ENCODE results near the gene TRAPPC3L. TPM values are rescaled to one million over a fixed set of nuclear protein-coding genes. Genes with fewer than 3 reads are reported as not detected.
"Not testable (repeated sequence)": the region's sequence is repeated elsewhere in the genome, so short reads cannot be mapped to it uniquely, and the experiment has no call there.

The TRAPPC3L gene
- total RNA-seq, 1 donor from 2014 or later = 0.22 TPM

DNA sequence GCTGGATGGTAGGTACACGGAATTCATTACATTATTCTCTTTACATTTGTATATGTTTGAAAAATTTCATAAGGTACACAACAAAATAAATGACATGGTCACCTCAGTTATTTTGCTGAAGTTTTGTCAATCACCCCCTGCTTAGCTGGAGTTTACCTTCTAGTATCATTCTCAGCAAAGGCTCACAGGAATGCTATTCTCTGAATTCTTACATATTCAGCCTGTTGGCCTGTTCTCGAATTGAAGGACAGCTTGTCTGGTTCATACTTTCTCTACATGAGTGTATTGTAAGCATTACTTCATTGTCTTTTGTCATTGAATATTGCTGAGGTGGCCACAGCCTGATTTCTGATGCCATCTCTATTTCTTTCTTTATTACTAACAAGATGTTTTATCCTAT, 21.2 kb downstream of the TRAPPC3L start:
- intact Hi-C loops (cut with DNase I) = no loop called here
- no peak for ATAC-seq
- no peak for DNase-seq (ENCODE audit: low spot score)

DNA sequence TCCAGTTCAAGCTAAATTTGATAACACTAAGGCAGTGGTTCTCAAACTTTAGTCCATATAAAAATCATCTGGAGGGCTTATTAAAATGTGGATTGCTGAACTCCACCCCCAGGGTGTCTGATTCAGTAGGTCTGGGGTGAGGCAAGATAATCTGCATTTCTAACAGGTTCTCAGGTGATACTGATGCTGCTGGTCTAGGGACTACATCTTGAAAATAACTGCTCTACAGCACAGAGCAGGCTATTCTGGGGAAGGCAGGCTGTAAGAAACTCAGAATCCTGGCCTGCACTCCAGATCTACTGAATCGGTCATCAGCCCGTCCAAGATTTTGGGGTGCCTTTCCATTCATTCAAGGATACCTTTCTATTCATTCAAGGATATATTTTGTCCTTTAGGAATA, 22.6 kb downstream of the TRAPPC3L start:
- intact Hi-C loops (cut with DNase I) = no loop called here
- ATAC-seq = no peak
- no peak for DNase-seq (ENCODE audit: low spot score)

DNA sequence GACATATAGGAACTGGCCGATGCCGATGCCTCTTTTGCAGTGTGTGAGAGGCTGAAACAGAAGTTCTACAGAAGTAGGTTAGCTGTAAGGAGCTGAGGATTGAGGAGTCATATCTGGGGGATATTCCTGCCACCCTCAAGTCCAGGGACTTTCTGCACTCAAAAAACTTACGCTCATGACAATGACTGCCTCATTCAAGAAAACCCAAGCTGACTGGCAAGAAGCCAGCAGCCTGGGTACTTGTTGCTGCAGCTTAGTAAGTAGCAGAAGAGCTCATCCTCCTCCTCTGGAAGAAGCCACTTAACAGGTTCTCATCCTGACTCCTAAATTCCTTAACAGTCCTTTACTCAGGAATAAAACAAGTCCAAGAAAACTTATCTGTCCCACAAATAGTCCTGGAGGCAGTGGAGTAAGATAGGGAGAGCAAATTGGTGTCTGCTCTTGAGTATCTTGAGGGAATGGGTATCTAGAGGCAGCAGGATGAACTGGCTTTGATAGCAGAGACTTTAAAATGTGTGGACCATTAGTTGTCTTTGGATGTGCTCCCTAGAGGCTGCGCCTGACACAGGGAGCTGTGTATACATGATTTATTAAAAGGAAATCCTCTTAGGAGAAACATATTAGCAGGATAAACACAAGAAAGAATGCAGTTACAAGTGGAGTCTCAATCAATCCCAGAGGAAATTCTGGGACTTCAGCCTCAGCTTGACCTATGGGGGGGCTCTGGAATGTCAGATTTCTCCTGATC, 26.7 kb downstream of the TRAPPC3L start:
- no peak for ATAC-seq
- no peak for DNase-seq (ENCODE audit: low spot score)
- intact Hi-C loops (cut with DNase I) = no loop called here

DNA sequence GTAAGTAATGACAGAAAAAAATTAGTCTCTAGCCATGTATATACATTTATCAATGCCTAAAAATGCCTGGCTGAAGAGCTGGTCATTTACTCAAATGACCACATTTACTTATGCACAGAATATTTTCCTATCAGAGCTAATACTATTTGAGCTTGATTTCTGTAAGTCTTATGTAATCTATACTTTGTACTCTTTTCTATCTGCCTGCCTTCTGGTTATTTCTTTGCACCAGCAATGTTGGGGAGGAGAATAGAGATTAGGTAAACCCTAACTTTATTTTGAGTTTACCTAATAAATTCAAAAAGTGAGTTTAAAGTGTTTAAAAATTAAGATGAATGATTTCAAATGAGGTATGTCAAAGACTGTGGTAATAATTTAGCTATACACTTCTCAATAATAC, 30.3 kb downstream of the TRAPPC3L start:
- no peak for DNase-seq (ENCODE audit: low spot score)
- intact Hi-C loops (cut with DNase I) = no loop called here
- ATAC-seq = no peak

GRCh38 chr6:116514111-116514510, 31.4 kb downstream of the TRAPPC3L start:
- ATAC-seq (no peak), DNase-seq (ENCODE audit: low spot score) (no peak)
- intact Hi-C loops (cut with DNase I) = no loop called here

DNA sequence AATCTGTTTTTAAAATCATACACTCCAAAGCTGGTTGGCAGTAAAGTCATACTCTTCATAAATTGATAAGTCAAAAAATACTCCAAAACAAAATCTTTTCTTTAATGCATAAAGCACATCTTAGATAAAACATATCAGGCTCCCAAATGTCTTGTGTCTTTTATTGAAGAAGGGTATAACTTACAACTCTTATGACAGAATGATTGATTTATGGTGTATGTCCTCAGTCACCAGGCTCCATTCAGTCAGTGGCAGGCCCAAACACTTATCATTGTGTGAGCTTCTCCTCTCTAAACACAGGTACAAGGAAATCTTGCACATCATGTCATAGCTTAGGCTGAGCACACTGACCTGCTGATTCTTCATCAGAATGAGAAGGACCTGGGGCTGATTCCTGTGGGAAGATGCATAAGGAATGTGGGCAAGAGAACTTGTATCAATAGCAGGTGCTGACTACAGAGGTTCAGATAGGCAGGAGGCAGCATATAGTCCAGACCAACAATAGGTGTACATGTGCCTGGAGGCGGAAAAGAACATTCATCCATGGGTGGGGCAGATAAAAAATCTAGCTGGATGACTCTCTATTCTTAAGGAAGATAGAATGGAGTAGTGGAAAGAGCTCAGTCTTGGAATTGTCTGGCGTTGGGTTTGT, 32.1 kb downstream of the TRAPPC3L start:
- ATAC-seq = no peak
- no peak for DNase-seq (ENCODE audit: low spot score)
- intact Hi-C loops (cut with DNase I) = no loop called here

DNA sequence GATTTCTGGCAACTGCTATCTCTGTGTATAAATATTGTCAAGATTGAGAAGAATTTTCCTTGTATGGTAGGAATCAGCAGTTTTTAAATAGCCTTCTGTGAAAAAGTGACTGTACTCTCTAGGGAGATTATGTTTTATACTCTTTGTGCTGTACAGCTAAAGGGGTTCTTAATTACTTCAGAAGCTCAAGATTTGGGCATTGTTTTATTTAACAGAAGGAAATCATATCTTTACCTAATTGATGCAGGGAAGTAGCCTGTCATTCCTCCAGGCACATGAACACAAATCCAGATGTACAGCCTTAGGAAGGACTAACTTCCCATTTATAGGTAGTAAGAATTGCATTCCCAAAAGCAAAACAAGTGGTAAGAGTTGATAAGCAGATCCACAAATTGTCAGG, 32.8 kb downstream of the TRAPPC3L start:
- no peak for DNase-seq (ENCODE audit: low spot score)
- no peak for ATAC-seq
- intact Hi-C loops (cut with DNase I) = no loop called here

- ATAC-seq (peak; percentile 61), DNase-seq (ENCODE audit: low spot score) (no peak)
- intact Hi-C loops (cut with DNase I) = no loop called here
These were observed 33.3 kb downstream of the TRAPPC3L start for GRCh38 chr6:116512111-116512559.

DNA sequence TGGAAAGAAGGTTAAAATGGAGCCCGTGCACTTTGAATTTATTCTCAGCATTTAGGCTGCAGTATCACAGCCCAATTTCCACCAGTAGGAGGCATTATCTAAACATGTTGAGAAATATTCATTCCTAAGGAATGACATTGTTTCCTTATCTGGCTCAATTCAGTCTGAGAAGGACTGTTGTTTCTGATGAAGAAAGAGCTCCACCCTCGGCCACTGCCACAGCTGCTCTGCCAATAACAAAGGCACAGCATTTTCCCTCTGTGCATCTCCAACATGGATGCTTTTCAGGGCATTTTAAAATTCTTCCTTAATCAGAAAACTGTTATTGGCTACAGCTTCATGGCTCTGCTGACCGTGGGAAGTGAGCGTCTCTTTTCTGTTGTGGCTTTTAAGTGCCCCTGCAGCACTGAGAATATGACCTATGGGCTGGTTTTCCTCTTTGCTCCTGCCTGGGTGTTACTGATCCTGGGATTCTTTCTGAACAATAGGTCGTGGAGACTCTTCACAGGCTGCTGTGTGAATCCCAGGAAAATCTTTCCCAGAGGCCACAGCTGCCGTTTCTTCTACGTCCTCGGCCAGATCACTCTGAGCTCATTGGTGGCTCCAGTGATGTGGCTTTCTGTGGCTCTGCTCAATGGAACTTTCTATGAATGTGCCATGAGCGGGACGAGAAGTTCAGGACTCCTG, 33.9 kb downstream of the TRAPPC3L start, which contains the start of gene CALHM5:
Gene CALHM5, plus strand, starts transcription at position 216 of the 687 bp plus-strand sequence. Its CDS starts 58 bp downstream, at position 274.
- intact Hi-C loops (cut with DNase I) = no loop called here
- DNase-seq (ENCODE audit: low spot score) (peak; percentile 62), ATAC-seq (peak; percentile 96)

GRCh38 chr6:116508527-116508926, 37.0 kb downstream of the TRAPPC3L start:
- intact Hi-C loops (cut with DNase I) = no loop called here
- DNase-seq (ENCODE audit: low spot score) (no peak), ATAC-seq (no peak)

- ATAC-seq = no peak
- DNase-seq (ENCODE audit: low spot score) = no peak
- intact Hi-C loops (cut with DNase I) = no loop called here
These were observed 38.2 kb downstream of the TRAPPC3L start for GRCh38 chr6:116507324-116507723.

DNA sequence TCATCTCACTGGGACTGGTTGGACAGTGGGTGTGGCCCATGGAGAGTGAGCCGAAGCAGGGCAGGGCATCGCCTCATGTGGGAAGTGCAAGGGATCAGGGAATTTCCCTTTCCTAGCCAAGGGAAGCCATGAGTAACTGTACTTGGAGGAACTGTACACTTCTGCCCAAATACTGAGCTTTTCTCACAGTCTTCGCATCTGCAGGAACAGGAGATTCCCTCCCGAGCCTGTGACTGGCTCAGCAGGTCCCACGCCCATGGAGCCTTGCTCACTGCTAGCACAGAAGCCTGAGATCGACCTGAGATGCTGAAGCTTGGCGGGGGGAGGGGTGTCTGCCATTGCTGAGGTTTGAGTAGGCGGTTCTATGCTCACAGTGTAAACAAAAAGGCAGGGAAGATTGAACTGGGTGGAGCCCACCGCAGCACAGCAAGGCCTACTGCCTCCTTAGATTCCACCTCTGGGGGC, 44.5 kb downstream of the TRAPPC3L start:
- intact Hi-C loops (cut with DNase I) = no loop called here
- no peak for ATAC-seq
- DNase-seq (ENCODE audit: low spot score) = no peak

DNA sequence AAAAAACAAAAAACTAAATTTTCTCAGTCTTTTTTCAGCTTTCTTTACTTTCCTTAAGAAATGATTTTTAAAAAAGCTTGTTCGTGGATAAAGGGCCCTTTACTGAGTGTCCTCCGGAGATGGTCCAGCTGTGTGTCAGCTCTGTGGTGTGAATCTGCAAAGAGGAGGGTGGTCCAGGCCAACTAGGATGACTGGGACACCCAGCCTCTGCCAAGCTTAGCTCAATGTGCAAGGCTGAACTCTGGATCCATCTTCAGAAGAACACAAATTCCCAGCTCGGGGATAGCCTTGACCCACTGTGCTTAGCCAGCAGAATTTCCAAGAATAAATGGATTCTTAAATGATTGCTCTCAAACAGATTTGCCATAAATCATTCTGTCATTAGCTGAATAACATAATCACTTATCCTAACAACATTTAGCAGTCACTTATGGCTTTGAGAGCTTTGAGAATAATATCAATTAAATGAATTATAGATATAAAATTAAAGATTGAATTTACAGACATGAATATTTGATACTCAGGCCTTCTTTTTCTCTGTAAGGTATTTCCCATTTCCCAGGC, 48.3 kb downstream of the TRAPPC3L start:
- intact Hi-C loops (cut with DNase I) = no loop called here
- ATAC-seq (peak; percentile 62), DNase-seq (ENCODE audit: low spot score) (no peak)

DNA sequence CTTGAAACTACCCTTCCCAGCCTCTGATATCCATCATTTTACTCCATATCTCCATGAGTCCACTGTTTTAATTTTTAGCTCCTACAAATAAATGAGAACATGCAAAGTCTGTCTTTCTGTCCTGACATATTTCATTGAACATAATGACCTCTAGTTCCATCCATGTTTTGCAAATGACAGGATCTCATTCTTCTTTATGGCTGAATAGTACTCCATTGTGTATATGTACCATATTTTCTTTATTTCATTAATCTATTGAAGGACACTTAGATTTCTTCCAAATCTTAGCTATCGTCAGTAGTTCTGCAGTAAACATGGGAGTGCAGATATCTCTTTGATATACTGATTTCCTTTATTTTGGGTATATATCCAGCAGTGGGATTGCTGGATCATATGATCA, 50.3 kb downstream of the TRAPPC3L start:
- intact Hi-C loops (cut with DNase I); ATAC-seq; DNase-seq (ENCODE audit: low spot score): not testable (repeated sequence)

GRCh38 chr6:116492331-116493067, 53.0 kb downstream of the TRAPPC3L start:
- DNase-seq (ENCODE audit: low spot score) = no peak
- intact Hi-C loops (cut with DNase I) = no loop called here
- no peak for ATAC-seq

DNA sequence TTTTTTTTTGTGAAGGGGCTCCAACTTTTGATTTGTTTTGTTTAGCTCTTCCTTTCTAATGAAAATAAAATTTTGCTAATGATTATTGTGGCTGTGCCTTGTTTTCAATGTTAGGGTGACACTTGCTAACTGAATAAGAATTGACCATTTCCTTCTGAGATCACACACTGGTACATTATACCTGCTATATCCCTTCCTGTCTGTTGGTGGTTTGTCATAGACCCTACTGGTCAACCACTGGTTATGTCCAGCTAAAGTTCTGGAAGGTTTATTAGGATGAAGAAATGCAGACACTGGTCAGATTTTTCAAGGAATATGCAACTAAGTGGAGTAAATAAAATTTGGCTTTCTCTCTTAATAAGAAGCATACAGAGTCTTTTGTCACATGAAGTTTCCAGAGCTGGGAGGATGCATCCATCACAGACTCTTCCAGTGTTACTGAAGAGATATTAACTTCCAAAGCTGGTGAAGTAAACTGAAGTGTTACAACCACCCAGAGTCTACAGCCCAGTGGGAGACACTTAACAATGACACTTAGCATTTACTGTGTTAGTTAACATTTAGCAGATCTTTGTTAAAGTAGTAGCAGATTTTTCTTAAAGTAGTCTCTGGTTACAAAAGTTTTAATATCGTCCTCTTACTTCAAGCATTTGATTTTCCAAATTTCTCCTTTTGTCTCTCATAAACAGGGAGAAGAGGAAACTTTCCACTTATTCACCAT, 53.7 kb downstream of the TRAPPC3L start:
- DNase-seq (ENCODE audit: low spot score) = no peak
- intact Hi-C loops (cut with DNase I) = no loop called here
- no peak for ATAC-seq

DNA sequence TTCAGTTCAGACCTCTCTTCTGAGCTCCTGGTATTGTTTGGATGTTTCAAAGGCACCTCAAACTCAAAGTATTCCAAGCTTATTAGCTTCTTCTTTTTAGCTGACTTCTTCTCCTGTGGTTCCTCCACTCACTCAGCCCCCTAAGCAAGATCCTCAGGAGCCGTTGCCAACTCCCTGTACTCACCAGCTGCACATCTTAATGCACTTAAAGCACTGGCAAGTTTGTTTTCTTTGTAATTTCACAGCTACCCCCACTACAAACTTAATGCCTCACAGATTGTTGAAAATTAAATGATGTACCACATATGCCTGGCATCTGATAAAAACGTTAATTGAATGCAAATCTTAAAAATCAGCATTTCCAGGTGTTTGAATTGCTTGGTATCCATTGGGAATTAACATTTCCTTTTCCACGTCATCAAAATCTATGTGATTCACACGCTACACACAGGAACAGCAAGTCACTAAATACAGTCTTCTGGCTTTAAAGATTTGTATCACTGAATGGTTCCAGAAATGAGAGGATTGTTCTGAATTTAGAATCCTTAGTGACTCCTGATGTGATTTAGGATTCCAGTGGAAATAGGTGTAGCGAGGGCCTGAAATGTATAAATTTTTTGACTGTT, 59.8 kb downstream of the TRAPPC3L start:
- ATAC-seq = no peak
- intact Hi-C loops (cut with DNase I) = no loop called here
- DNase-seq (ENCODE audit: low spot score) = no peak

- ATAC-seq = no peak
- intact Hi-C loops (cut with DNase I) = no loop called here
These were observed 61.9 kb downstream of the TRAPPC3L start for GRCh38 chr6:116483616-116484015.

More at GRCh38 chr6:116483616-116484015, 61.9 kb downstream of the TRAPPC3L start:
- DNase-seq (ENCODE audit: low spot score) = no peak

Measured in sciatic nerve (tissue), 2 donors.